GM23338 (cell line): ENCODE results near the gene SUMF1. TPM values are rescaled to one million over a fixed set of nuclear protein-coding genes. Genes with fewer than 3 reads are reported as not detected.

Experiments used
- ATAC-seq: fragments of 200-7000 bp; cut with Tn5 transposase; 3 replicates; pipeline ENCODE4 v1.9.1; 2020
- DNase-seq: peaks from one replicate; pipeline ENCODE4 v3.0.0-alpha.2; 2015; ENCODE audit warnings: low spot score
- H2AFZ ChIP-seq: fragments of 200-600 bp; sonication (generic); 2 replicates; pipeline ENCODE4 v1.8.0; 2016; ENCODE audit warnings: antibody characterized with exemption, mild to moderate bottlenecking, moderate library complexity
- H3F3A ChIP-seq: fragments of 200-600 bp; sonication (generic); replicated peaks from 2 replicates; pipeline ENCODE4 v1.8.0; 2017; ENCODE audit warnings: antibody characterized with exemption, mixed run types, low read depth
- H3K27ac ChIP-seq: fragments of 200-600 bp; sonication (generic); 2 replicates; pipeline ENCODE4 v1.6.1; 2016; ENCODE audit warnings: low read depth
- H3K27me3 ChIP-seq: fragments of 200-600 bp; sonication (generic); 2 replicates; pipeline ENCODE4 v1.8.0; 2016; ENCODE audit warnings: mild to moderate bottlenecking, mixed run types, moderate library complexity; ENCODE audit not compliant: insufficient read depth
- H3K36me3 ChIP-seq: fragments of 200-600 bp; sonication (generic); 2 replicates; pipeline ENCODE4 v1.8.0; 2016; ENCODE audit warnings: mild to moderate bottlenecking; ENCODE audit not compliant: insufficient read depth
- H3K4me1 ChIP-seq: fragments of 200-600 bp; sonication (generic); 2 replicates; pipeline ENCODE4 v1.8.0; 2016; ENCODE audit warnings: mild to moderate bottlenecking, moderate library complexity; ENCODE audit not compliant: insufficient read depth
- H3K4me2 ChIP-seq: fragments of 200-600 bp; sonication (generic); 2 replicates; pipeline ENCODE4 v1.7.1; 2017; ENCODE audit warnings: mixed run types
- H3K4me3 ChIP-seq: fragments of 200-600 bp; sonication (generic); 2 replicates; pipeline ENCODE4 v1.6.1; 2016; ENCODE audit warnings: mixed run types
- H3K79me2 ChIP-seq: fragments of 200-600 bp; sonication (generic); replicated peaks from 2 replicates; pipeline ENCODE4 v1.8.0; 2017; ENCODE audit warnings: mild to moderate bottlenecking; ENCODE audit not compliant: insufficient read depth
- H3K9me2 ChIP-seq: fragments of 200-600 bp; sonication (generic); 2 replicates; pipeline ENCODE4 v1.8.0; 2017; ENCODE audit not compliant: insufficient read depth
- H4K20me1 ChIP-seq: fragments of 200-600 bp; sonication (generic); replicated peaks from 2 replicates; pipeline ENCODE4 v1.8.0; 2017; ENCODE audit warnings: mild to moderate bottlenecking; ENCODE audit not compliant: insufficient read depth
- H3K27ac Mint-ChIP-seq: 2 replicates; pipeline ENCODE4 v1.8.0; 2020; ENCODE audit warnings: inconsistent platforms, mild to moderate bottlenecking, moderate library complexity, mixed read lengths
- H3K27me3 Mint-ChIP-seq: 3 replicates; pipeline ENCODE4 v1.8.0; 2022; ENCODE audit warnings: low read depth, mild to moderate bottlenecking, moderate library complexity, mixed read lengths, inconsistent platforms; ENCODE audit not compliant: insufficient read depth, poor library complexity
- H3K36me3 Mint-ChIP-seq: 3 replicates; pipeline ENCODE4 v1.8.0; 2021; ENCODE audit warnings: low read depth, mild to moderate bottlenecking, inconsistent platforms, moderate library complexity, mixed read lengths
- H3K4me1 Mint-ChIP-seq: 3 replicates; pipeline ENCODE4 v1.8.0; 2020; ENCODE audit warnings: mild to moderate bottlenecking, inconsistent platforms, mixed read lengths
- H3K4me3 Mint-ChIP-seq: 3 replicates; pipeline ENCODE4 v1.8.0; 2021; ENCODE audit warnings: moderate library complexity, mild to moderate bottlenecking, inconsistent platforms, mixed read lengths
- H3K9me3 Mint-ChIP-seq: 3 replicates; pipeline ENCODE4 v1.8.0; 2020; ENCODE audit warnings: moderate library complexity, mild to moderate bottlenecking, inconsistent platforms, mixed read lengths
- CREB1 ChIP-seq: fragments of 250-450 bp; sonication (Bioruptor Pico); IDR thresholded peaks from 2 replicates; pipeline ENCODE4 v1.5.0; 2020; ENCODE audit warnings: low read depth, mild to moderate bottlenecking, moderate library complexity
- EZH2 ChIP-seq: fragments of 200-600 bp; sonication (generic); IDR thresholded peaks from one replicate; pipeline ENCODE4 v1.8.0; 2017; ENCODE audit warnings: antibody characterized with exemption, mild to moderate bottlenecking, low read depth; ENCODE audit not compliant: unreplicated experiment
- EZH2phosphoT487 ChIP-seq: fragments of 200-600 bp; sonication (generic); IDR thresholded peaks from one replicate; pipeline ENCODE4 v1.8.1; 2018; ENCODE audit warnings: antibody characterized with exemption; ENCODE audit not compliant: unreplicated experiment
- POLR2AphosphoS5 ChIP-seq: IDR thresholded peaks from 2 replicates; pipeline ENCODE4 v1.6.1; 2016; ENCODE audit warnings: antibody characterized with exemption, low read depth
- STAT1 ChIP-seq: IDR thresholded peaks from one replicate; pipeline ENCODE4 v1.6.1; 2016; ENCODE audit warnings: antibody characterized with exemption; ENCODE audit not compliant: unreplicated experiment
- ZNF331 ChIP-seq: fragments of 250-450 bp; sonication (Bioruptor Pico); IDR thresholded peaks from 2 replicates; pipeline ENCODE4 v1.5.0; 2020; ENCODE audit warnings: low read depth, mild to moderate bottlenecking, moderate library complexity
- polyA plus RNA-seq: library from polyadenylated mRNA; unstranded; fragments of >200 nt; fragmentation: Nextera tagmentation; extraction: Ambion mirVana; gene quantifications from 2 replicates; pipeline ENCODE4 v1.2.1, GENCODE V29; 2016
- total RNA-seq: library from RNA; depleted of rRNA; stranded (reverse); fragments of >200 nt; shearing (Covaris generic); gene quantifications from 2 replicates; pipeline ENCODE4 v1.2.3, GENCODE V29; 2014
- TF ChIP-seq, protein P1 (sequence below), 2 experiments: fragments of 200-600 bp in 1 of 2; sonication (generic) in 1 of 2; conservative IDR thresholded peaks; 2 replicates each; pipeline versions ENCODE4 v1.5.1 to v1.6.1; 2016 to 2017; ENCODE audit warnings: antibody characterized with exemption in 2 of 2, low read depth in 2 of 2, mild to moderate bottlenecking in 2 of 2, moderate library complexity in 1 of 2
- TF ChIP-seq, protein P2 (sequence below): IDR thresholded peaks from one replicate; pipeline ENCODE4 v1.6.1; 2018; ENCODE audit warnings: antibody characterized with exemption; ENCODE audit not compliant: unreplicated experiment
- TF ChIP-seq, protein P3 (sequence below): fragments of 250-450 bp; sonication (Bioruptor Pico); IDR thresholded peaks from 2 replicates; pipeline ENCODE4 v1.5.0; 2020; ENCODE audit warnings: mild to moderate bottlenecking, moderate library complexity

The SUMF1 gene
- total and polyA plus RNA-seq, 2 experiments from 2014 or later, result 6.9 to 20.3 TPM

DNA sequence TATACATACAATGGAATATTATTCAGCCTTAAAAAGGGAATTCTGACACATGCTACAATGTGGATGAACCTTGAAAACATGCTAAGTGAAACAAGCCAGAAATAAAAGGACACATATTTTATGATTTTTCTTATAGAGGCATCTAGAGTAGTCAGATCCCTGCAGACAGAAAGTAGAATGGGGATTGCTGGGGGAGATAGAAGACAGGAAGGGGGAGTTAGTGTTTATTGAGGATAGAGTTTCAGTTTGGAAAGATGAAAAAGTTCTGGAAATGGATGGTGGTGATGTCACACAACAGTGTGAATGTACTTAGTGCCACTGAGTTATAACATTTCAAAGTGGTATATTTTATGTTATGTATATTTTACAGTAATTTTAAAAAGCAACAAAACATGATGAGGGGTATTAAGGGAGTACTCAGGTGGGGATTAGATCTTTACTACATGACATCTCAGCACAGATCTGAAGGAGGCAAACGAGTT, 30.8 kb upstream of the SUMF1 start:
- no peaks in the 10 kb centered on the region for H3K36me3 ChIP-seq
- H3K4me3 ChIP-seq, result no peak overlapping the region
- no peaks in the 10 kb centered on the region for H3K9me3 Mint-ChIP-seq
- H3K27me3 Mint-ChIP-seq, result peaks cover 17% of the 10 kb centered on the region
- peaks cover 17% of the 10 kb centered on the region for H3K27me3 ChIP-seq
- H3K79me2 ChIP-seq, result no peaks in the 10 kb centered on the region
- peaks cover 5% of the 10 kb centered on the region; the same call in 1 of the 2 replicates for H3K4me1 ChIP-seq
- no peak for DNase-seq
- H3F3A ChIP-seq, result no peaks in the 10 kb centered on the region
- H3K27ac Mint-ChIP-seq, result no peak overlapping the region
- no peaks in the 10 kb centered on the region for H3K36me3 Mint-ChIP-seq
- no peak overlapping the region for H3K27ac ChIP-seq
- H3K4me2 ChIP-seq, result no peak overlapping the region
- TF ChIP-seq POLR2AphosphoS5 (no peak), STAT1 (no peak), ZNF331 (CRISPR knock-in tag) (no peak), EZH2 (no peak), CREB1 (no peak), EZH2phosphoT487 (no peak)
- TF ChIP-seq, protein P1, sequence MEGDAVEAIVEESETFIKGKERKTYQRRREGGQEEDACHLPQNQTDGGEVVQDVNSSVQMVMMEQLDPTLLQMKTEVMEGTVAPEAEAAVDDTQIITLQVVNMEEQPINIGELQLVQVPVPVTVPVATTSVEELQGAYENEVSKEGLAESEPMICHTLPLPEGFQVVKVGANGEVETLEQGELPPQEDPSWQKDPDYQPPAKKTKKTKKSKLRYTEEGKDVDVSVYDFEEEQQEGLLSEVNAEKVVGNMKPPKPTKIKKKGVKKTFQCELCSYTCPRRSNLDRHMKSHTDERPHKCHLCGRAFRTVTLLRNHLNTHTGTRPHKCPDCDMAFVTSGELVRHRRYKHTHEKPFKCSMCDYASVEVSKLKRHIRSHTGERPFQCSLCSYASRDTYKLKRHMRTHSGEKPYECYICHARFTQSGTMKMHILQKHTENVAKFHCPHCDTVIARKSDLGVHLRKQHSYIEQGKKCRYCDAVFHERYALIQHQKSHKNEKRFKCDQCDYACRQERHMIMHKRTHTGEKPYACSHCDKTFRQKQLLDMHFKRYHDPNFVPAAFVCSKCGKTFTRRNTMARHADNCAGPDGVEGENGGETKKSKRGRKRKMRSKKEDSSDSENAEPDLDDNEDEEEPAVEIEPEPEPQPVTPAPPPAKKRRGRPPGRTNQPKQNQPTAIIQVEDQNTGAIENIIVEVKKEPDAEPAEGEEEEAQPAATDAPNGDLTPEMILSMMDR (conservative IDR thresholded peaks at IDR 0.05; ENCODE audit: low read depth in 2 of 2), result no peak
- TF ChIP-seq, protein P2, sequence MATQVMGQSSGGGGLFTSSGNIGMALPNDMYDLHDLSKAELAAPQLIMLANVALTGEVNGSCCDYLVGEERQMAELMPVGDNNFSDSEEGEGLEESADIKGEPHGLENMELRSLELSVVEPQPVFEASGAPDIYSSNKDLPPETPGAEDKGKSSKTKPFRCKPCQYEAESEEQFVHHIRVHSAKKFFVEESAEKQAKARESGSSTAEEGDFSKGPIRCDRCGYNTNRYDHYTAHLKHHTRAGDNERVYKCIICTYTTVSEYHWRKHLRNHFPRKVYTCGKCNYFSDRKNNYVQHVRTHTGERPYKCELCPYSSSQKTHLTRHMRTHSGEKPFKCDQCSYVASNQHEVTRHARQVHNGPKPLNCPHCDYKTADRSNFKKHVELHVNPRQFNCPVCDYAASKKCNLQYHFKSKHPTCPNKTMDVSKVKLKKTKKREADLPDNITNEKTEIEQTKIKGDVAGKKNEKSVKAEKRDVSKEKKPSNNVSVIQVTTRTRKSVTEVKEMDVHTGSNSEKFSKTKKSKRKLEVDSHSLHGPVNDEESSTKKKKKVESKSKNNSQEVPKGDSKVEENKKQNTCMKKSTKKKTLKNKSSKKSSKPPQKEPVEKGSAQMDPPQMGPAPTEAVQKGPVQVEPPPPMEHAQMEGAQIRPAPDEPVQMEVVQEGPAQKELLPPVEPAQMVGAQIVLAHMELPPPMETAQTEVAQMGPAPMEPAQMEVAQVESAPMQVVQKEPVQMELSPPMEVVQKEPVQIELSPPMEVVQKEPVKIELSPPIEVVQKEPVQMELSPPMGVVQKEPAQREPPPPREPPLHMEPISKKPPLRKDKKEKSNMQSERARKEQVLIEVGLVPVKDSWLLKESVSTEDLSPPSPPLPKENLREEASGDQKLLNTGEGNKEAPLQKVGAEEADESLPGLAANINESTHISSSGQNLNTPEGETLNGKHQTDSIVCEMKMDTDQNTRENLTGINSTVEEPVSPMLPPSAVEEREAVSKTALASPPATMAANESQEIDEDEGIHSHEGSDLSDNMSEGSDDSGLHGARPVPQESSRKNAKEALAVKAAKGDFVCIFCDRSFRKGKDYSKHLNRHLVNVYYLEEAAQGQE, result no peak
- TF ChIP-seq, protein P3, sequence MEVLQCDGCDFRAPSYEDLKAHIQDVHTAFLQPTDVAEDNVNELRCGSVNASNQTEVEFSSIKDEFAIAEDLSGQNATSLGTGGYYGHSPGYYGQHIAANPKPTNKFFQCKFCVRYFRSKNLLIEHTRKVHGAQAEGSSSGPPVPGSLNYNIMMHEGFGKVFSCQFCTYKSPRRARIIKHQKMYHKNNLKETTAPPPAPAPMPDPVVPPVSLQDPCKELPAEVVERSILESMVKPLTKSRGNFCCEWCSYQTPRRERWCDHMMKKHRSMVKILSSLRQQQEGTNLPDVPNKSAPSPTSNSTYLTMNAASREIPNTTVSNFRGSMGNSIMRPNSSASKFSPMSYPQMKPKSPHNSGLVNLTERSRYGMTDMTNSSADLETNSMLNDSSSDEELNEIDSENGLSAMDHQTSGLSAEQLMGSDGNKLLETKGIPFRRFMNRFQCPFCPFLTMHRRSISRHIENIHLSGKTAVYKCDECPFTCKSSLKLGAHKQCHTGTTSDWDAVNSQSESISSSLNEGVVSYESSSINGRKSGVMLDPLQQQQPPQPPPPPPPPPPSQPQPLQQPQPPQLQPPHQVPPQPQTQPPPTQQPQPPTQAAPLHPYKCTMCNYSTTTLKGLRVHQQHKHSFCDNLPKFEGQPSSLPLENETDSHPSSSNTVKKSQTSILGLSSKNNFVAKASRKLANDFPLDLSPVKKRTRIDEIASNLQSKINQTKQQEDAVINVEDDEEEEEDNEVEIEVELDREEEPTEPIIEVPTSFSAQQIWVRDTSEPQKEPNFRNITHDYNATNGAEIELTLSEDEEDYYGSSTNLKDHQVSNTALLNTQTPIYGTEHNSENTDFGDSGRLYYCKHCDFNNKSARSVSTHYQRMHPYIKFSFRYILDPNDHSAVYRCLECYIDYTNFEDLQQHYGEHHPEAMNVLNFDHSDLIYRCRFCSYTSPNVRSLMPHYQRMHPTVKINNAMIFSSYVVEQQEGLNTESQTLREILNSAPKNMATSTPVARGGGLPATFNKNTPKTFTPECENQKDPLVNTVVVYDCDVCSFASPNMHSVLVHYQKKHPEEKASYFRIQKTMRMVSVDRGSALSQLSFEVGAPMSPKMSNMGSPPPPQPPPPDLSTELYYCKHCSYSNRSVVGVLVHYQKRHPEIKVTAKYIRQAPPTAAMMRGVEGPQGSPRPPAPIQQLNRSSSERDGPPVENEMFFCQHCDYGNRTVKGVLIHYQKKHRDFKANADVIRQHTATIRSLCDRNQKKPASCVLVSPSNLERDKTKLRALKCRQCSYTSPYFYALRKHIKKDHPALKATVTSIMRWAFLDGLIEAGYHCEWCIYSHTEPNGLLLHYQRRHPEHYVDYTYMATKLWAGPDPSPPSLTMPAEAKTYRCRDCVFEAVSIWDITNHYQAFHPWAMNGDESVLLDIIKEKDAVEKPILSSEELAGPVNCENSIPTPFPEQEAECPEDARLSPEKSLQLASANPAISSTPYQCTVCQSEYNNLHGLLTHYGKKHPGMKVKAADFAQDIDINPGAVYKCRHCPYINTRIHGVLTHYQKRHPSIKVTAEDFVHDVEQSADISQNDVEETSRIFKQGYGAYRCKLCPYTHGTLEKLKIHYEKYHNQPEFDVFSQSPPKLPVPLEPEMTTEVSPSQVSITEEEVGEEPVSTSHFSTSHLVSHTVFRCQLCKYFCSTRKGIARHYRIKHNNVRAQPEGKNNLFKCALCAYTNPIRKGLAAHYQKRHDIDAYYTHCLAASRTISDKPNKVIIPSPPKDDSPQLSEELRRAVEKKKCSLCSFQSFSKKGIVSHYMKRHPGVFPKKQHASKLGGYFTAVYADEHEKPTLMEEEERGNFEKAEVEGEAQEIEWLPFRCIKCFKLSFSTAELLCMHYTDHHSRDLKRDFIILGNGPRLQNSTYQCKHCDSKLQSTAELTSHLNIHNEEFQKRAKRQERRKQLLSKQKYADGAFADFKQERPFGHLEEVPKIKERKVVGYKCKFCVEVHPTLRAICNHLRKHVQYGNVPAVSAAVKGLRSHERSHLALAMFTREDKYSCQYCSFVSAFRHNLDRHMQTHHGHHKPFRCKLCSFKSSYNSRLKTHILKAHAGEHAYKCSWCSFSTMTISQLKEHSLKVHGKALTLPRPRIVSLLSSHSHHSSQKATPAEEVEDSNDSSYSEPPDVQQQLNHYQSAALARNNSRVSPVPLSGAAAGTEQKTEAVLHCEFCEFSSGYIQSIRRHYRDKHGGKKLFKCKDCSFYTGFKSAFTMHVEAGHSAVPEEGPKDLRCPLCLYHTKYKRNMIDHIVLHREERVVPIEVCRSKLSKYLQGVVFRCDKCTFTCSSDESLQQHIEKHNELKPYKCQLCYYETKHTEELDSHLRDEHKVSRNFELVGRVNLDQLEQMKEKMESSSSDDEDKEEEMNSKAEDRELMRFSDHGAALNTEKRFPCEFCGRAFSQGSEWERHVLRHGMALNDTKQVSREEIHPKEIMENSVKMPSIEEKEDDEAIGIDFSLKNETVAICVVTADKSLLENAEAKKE (CRISPR knock-in tag), result no peak
- H4K20me1 ChIP-seq, result no peaks in the 10 kb centered on the region; the same call in 1 of the 2 replicates
- H3K9me2 ChIP-seq, result no peaks in the 10 kb centered on the region
- H3K4me3 Mint-ChIP-seq, result no peak overlapping the region
- ATAC-seq, result no peak
- H2AFZ ChIP-seq, result no peak overlapping the region
- H3K4me1 Mint-ChIP-seq, result peaks cover 11% of the 10 kb centered on the region
